Uterus (tissue), 2 donors: Measurements from ENCODE around the gene XDH.

Source experiments
- CTCF ChIP-seq, 4 experiments: fragments of 200-600 bp in 2 of 4; fragments of 450-650 bp in 2 of 4; sonication (generic) in 2 of 4; IDR thresholded peaks; one replicate each; pipeline ENCODE4 v1.5.1; 2016 to 2019; ENCODE audit warnings: antibody characterized with exemption in 4 of 4, mild to moderate bottlenecking in 2 of 4, moderate library complexity in 1 of 4
- POLR2A ChIP-seq, 2 donors: fragments of 450-650 bp; IDR thresholded peaks; one replicate each; pipeline ENCODE4 v1.6.1; 2016; ENCODE audit warnings: antibody characterized with exemption in 2 of 2, mild to moderate bottlenecking in 1 of 2, moderate library complexity in 1 of 2

- TF ChIP-seq CTCF (IDR thresholded peaks at IDR 0.05), result no peak
- no peak for TF ChIP-seq POLR2A (IDR thresholded peaks at IDR 0.05)
Measured at GRCh38 chr2:31341351-31341750, 73.2 kb downstream of the XDH start.
